HG02938 (cell line): ENCODE measurements around the gene GALNTL6.

Experiments
- ATAC-seq: cut with Tn5 transposase; IDR thresholded peaks from one replicate; pipeline ENCODE4 v1.9.1; 2021; ENCODE audit warnings: mild to moderate bottlenecking, moderate library complexity; ENCODE audit not compliant: unreplicated experiment

Gene GALNTL6

GRCh38 chr4:172188248-172188988 lies 375.2 kb downstream of the GALNTL6 start:
- no peak for ATAC-seq

- ATAC-seq = peak; percentile 57
These were observed 389.4 kb downstream of the GALNTL6 start for GRCh38 chr4:172202480-172203076.

GRCh38 chr4:172207258-172207657 lies 394.1 kb downstream of the GALNTL6 start:
- ATAC-seq = no peak

GRCh38 chr4:172207886-172208285 lies 394.7 kb downstream of the GALNTL6 start:
- no peak for ATAC-seq

- ATAC-seq = no peak
These were observed 407.5 kb downstream of the GALNTL6 start for GRCh38 chr4:172220679-172221078.

GRCh38 chr4:172225457-172225856 lies 412.3 kb downstream of the GALNTL6 start:
- ATAC-seq = no peak

GRCh38 chr4:172232966-172233365 lies 419.8 kb downstream of the GALNTL6 start:
- ATAC-seq = no peak

- ATAC-seq = no peak
These were observed 430.3 kb downstream of the GALNTL6 start for GRCh38 chr4:172243551-172243950.

GRCh38 chr4:172245516-172245915 lies 432.3 kb downstream of the GALNTL6 start:
- no peak for ATAC-seq

GRCh38 chr4:172253409-172253808 lies 440.2 kb downstream of the GALNTL6 start:
- ATAC-seq = no peak

GRCh38 chr4:172256820-172257219 lies 443.6 kb downstream of the GALNTL6 start:
- no peak for ATAC-seq

GRCh38 chr4:172270397-172270796 lies 457.2 kb downstream of the GALNTL6 start:
- no peak for ATAC-seq

- ATAC-seq = no peak
These were observed 473.9 kb downstream of the GALNTL6 start for GRCh38 chr4:172287117-172287516.

GRCh38 chr4:172305698-172306097 lies 492.5 kb downstream of the GALNTL6 start:
- ATAC-seq = no peak

GRCh38 chr4:172308078-172308477 lies 494.9 kb downstream of the GALNTL6 start:
- ATAC-seq = peak; percentile 72

GRCh38 chr4:172311682-172312081 lies 498.5 kb downstream of the GALNTL6 start:
- ATAC-seq = no peak

- no peak for ATAC-seq
These were observed 510.1 kb downstream of the GALNTL6 start for GRCh38 chr4:172323288-172323687.

- no peak for ATAC-seq
These were observed 531.2 kb downstream of the GALNTL6 start for GRCh38 chr4:172344308-172344938.

GRCh38 chr4:172348426-172348825 lies 535.2 kb downstream of the GALNTL6 start:
- no peak for ATAC-seq

- ATAC-seq = no peak
These were observed 539.2 kb downstream of the GALNTL6 start for GRCh38 chr4:172352356-172352755.

GRCh38 chr4:172356016-172356415 lies 542.8 kb downstream of the GALNTL6 start:
- no peak for ATAC-seq

GRCh38 chr4:172357006-172357540 lies 543.9 kb downstream of the GALNTL6 start:
- no peak for ATAC-seq
